GM19455 (cell line): ENCODE results near the gene INA.
"Not testable (repeated sequence)": the region's sequence is repeated elsewhere in the genome, so short reads cannot be mapped to it uniquely, and the experiment has no call there.

Source experiments
- ATAC-seq: cut with Tn5 transposase; IDR thresholded peaks from one replicate; pipeline ENCODE4 v1.9.1; 2021; ENCODE audit not compliant: unreplicated experiment

INA gene

GRCh38 chr10:103276896-103277712 is at the start of gene INA:
INA (plus strand) TSS chr10:103277138; CDS start chr10:103277212, 74 bp downstream.
- ATAC-seq = no peak

GRCh38 chr10:103227416-103227815 is 49.5 kb upstream of the INA start:
- no peak for ATAC-seq

- no peak for ATAC-seq
These were observed 45.8 kb upstream of the INA start for GRCh38 chr10:103231047-103231551.

- no peak for ATAC-seq
These were observed 44.7 kb upstream of the INA start for GRCh38 chr10:103232131-103232673.

DNA sequence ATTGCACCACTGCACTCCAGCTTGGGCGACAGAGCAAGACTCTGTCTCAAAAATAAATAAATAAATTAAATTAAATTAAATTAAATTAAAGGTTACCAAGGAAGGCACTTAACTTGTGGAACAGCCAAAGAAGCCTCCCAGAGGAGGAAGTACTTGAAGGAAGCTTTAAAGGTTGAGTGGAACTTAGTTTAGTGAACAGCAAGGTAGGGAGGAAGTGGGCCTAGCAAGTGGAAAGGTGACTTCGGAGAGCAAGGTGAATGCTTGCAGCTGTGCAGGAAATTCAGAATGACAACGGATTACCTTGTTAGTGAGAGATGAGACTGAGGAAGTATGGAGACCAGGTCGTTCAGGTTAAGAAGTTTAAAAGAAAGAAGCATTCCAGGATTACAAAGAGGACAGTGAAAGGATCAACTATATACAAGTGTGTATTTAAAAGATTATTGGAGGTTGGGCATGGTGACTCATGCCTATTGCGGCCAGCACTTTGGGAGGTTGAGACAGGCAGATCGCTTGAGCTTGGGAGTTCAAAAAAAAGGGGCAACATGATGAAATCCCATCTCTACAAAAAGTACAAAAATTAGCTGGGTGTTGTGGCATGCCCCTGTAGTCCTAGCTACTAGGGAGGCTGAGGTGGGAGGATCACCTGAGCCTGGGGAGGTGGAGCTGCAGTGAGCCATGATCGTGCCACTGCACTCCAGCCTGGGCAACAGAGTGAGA is 44.0 kb upstream of the INA start:
- ATAC-seq = no peak

DNA sequence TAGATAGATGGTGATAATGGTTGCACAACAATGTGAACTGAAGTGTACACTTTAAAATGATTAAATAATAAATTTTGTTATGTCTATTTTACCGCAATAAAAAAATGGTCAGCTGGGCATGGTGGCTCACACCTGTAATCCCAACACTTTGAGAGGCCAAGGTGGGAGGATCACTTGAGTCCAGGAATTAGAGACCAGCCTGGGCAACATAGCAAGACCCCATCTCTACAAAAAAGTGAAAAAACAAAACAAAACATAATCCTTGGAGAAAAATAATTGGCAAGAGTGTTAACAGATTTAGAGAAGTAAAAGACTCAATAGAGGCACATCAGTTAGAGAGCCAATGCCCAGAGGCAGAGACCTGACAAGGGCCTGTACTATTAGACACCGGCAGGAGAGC is 41.2 kb upstream of the INA start:
- ATAC-seq = no peak

DNA sequence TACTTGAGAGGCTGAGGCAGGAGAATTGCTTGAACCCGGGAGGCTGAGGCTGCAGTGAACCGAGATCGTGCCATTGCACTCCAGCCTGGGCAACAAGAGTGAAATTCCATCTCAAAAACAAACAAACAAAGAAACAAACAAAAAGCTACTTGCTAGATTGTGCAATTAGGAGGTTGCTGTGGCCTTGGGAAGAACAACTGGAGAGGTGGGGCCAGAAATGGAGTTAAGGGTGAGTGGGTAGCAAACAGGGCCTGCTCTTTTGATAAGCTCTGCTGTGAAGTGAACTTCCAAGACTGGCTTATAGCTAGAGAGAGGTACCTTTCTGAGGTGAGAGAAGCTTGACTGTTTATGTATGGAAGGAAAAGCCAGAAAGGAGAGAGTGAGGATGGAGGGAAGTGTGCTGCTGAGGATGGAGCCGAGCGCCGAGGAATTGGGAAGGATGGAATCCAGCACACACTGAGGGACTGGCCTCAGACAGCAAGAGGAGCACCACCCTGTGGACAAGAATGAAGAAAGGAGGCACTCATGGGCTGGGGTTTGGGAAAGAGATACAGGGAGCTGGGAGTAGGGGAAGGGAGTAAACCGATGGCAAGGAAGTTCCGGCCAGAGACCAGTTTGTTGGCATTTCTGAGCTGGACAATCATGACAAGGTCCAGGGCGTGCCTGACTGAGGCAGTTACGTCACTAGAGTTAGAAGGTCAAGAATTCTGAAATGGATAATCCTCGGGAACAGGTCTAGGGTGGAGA is 38.3 kb upstream of the INA start:
- no peak for ATAC-seq

DNA sequence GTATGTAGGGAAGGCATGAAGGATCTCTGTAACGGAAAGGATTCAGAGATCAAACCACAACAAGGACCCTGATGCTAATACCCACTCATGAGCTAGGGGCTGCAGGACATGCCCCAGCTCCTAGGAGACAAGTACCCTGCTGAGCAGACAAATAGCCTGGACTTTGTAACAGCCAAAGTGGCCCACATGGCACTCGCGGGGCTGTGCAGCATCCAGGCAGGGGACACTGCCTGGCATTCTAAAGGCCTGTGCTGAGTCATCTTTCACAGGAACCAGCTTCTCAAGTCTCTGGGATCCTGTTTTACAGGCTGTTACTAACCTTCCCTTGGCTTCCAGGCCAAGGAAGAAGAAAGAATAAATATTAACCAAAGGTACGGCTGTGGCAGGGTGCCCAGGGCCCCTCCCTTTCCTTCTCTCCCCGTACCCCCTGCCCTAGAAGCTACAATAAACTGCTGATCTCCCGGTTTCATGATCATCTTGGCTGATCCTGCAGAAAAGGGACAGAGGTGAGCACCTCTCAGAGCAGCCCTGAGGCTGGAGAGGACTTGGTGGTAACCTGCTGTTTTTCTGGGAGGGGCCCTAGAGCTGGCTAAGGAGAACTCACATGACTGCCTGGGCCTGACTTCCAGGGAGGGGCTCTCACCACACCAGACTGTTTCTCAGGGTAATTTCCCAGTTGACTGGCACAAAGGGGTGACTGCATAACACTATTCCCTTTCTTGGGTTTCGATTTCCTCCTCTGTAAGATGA is 35.5 kb upstream of the INA start:
- ATAC-seq = no peak

- no peak for ATAC-seq
These were observed 32.2 kb upstream of the INA start for GRCh38 chr10:103244666-103245271.

DNA sequence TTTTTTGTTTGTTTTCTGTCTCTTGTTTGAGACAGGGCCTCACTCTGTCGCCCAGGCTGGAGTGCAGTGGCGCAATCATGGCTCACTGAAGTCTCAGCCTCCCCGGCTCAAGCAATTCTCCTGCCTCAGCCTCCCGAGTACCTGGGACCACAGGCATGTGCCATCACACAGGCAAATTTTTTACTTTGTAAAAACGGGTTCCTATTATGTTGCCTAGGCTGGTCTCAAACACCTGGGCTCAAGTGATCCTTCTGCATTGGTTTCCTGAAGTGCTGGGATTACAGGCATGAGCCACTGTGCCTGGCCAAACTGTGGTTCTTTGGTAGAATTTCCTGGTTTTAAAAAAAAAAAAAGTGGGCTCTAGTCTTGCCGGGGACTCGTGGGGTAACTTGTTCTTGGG is 31.4 kb upstream of the INA start, which contains the start of gene RPEL1:
RPEL1 (plus strand) TSS at position 301 of the 400 bp plus-strand sequence. CDS start 110 bp downstream, outside the sequence.
- not testable (repeated sequence) for ATAC-seq

DNA sequence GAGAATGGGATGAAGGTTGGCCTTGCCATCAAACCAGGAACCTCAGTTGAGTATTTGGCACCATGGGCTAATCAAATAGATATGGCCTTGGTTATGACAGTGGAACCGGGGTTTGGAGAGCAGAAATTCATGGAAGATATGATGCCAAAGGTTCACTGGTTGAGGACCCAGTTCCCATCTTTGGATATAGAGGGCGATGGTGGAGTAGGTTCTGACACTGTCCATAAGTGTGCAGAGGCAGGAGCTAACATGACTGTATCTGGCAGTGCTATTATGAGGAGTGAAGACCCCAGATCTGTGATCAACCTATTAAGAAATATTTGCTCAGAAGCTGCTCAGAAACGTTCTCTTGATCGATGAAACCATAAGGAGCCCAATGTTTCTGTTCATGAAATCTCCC is 30.6 kb upstream of the INA start:
- ATAC-seq = no peak

- no peak for ATAC-seq
These were observed 22.8 kb upstream of the INA start for GRCh38 chr10:103254113-103254512.

DNA sequence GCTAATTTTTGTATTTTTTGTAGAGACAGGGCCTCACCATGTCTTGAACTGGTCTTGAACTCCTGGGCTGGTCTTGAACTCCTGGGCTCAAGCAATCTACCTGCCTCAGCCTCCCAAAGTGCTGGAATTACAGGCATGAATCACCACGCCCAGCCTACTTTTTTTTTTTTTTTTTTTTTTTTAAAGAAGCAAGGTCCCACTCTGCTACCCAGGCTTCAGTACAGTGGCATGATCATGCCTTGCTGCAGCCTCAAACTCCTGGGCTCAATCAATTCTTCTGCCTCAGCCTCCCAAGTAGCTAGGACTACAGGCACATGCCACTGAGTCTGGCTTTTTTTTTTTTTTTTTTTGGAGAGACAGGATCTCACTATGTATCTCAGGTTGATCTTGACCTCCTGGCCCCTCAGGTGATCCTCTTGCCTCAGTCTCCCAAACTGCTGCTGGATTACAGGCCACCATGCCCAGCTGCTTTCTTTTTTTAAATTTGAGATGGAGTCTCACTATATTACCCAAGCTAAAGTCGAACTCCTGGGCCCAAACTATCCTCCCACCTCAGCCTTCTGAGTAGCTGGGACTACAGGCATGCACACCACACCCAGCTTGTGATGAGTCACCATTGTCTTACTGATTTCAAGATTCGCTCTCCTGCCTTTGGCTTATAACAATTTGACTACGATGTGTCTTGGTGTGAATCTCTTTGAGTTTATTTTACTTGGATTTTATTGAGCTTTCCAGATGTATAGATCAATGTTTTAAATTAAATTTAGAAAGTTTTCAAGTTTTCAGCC is 22.2 kb upstream of the INA start:
- ATAC-seq = no peak

DNA sequence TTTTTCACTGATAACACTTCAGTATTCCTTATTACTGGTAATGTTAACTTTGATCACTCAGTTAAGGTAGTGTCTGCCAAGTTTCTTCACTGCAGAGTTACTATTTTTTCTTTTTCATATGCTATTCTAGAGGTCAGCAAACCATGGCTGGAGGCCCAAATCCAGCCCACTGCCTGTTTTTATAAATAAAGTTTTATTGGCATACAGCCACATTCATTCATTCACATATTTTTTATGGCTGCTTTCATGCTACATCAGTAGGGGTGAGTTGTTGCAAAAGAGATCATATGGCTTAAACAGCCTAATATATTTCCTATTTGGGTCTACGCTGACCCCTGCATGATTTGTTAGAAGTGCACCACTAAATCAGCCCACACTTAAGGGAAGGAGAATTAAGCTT is 20.3 kb upstream of the INA start:
- ATAC-seq = no peak

GRCh38 chr10:103257812-103258211 is 19.1 kb upstream of the INA start:
- ATAC-seq = no peak

- not testable (repeated sequence) for ATAC-seq
These were observed 18.0 kb upstream of the INA start for GRCh38 chr10:103258928-103259327.

GRCh38 chr10:103259989-103260388 is 16.9 kb upstream of the INA start:
- ATAC-seq = no peak

GRCh38 chr10:103262229-103262628 is 14.7 kb upstream of the INA start:
- ATAC-seq = no peak

GRCh38 chr10:103265717-103266329 is 11.1 kb upstream of the INA start:
- no peak for ATAC-seq
